HepG2 (cell line): ENCODE data around the gene HACE1. TPM values are rescaled to one million over a fixed set of nuclear protein-coding genes. Genes with fewer than 3 reads are reported as not detected.

Source experiments
- HIVEP1 ChIP-seq: sonication (generic); formaldehyde crosslinking; IDR thresholded peaks from 2 replicates; pipeline ENCODE4 v1.4.0; 2020; ENCODE audit warnings: mild to moderate bottlenecking, missing genetic modification reagents
- KDM2A ChIP-seq: sonication (generic); formaldehyde crosslinking; IDR thresholded peaks from 2 replicates; pipeline ENCODE4 v1.4.0; 2020; ENCODE audit warnings: low read depth, missing genetic modification reagents, borderline replicate concordance
- MAZ ChIP-seq, 2 experiments: sonication (generic) in 1 of 2; formaldehyde crosslinking in 1 of 2; IDR thresholded peaks; 2 replicates each; pipeline versions ENCODE4 v1.5.0 to v1.6.1; 2012 to 2020; ENCODE audit warnings: low read depth in 2 of 2, mild to moderate bottlenecking in 2 of 2, borderline replicate concordance in 1 of 2, improper control_type of control experiment in 1 of 2, low read length in 1 of 2, missing genetic modification reagents in 1 of 2, moderate library complexity in 1 of 2
- MNT ChIP-seq: fragments of 450-650 bp; IDR thresholded peaks from 2 replicates; pipeline ENCODE4 v1.6.1; 2016
- REPIN1 ChIP-seq: sonication (generic); formaldehyde crosslinking; IDR thresholded peaks from 2 replicates; pipeline ENCODE4 v1.8.0; 2022; ENCODE audit warnings: missing genetic modification reagents, low read depth, mild to moderate bottlenecking, borderline replicate concordance
- SMC3 ChIP-seq: IDR thresholded peaks from 2 replicates; pipeline ENCODE4 v1.6.1; 2011; ENCODE audit warnings: low read length, improper control_type of control experiment
- SOX13 ChIP-seq, 3 experiments: fragments of 450-650 bp in 1 of 3; sonication (generic) in 1 of 3; formaldehyde crosslinking in 1 of 3; IDR thresholded peaks in 2 of 3; conservative IDR thresholded peaks in 1 of 3; 2 replicates each; pipeline versions ENCODE4 v1.5.0 to v1.6.1; 2016 to 2020; ENCODE audit warnings: antibody characterized with exemption in 1 of 3, mild to moderate bottlenecking in 1 of 3, missing compliant biosample characterization in 1 of 3, missing genetic modification reagents in 1 of 3, moderate library complexity in 1 of 3
- SOX6 ChIP-seq, 2 experiments: fragments of 450-650 bp in 1 of 2; sonication (generic) in 1 of 2; formaldehyde crosslinking in 1 of 2; IDR thresholded peaks; 2 replicates each; pipeline versions ENCODE4 v1.4.0 to v1.6.1; 2017 to 2020; ENCODE audit warnings: antibody characterized with exemption in 1 of 2, mild to moderate bottlenecking in 1 of 2, missing genetic modification reagents in 1 of 2
- STAG1 ChIP-seq: sonication (generic); formaldehyde crosslinking; IDR thresholded peaks from 2 replicates; pipeline ENCODE4 v1.4.0; 2020; ENCODE audit warnings: missing genetic modification reagents
- STAT6 ChIP-seq: sonication (generic); formaldehyde crosslinking; IDR thresholded peaks from 2 replicates; pipeline ENCODE4 v1.4.0; 2020; ENCODE audit warnings: missing genetic modification reagents, mild to moderate bottlenecking, borderline replicate concordance
- ZBTB34 ChIP-seq: sonication (generic); formaldehyde crosslinking; IDR thresholded peaks from 2 replicates; pipeline ENCODE4 v1.8.0; 2022; ENCODE audit warnings: mild to moderate bottlenecking, missing genetic modification reagents
- ZBTB43 ChIP-seq: sonication (generic); formaldehyde crosslinking; conservative IDR thresholded peaks from 2 replicates; pipeline ENCODE4 v1.4.0; 2020; ENCODE audit warnings: missing genetic modification reagents
- polyA plus RNA-seq, 8 experiments: library from polyadenylated mRNA; depleted of rRNA in 3 of 8; stranded (reverse) in 7 of 8; unstranded in 1 of 8; fragments of >200 nt; fragmentation: Illumina TruSeq in 4 of 8; extraction: Trizol in 4 of 8; gene quantifications; 2 replicates each; pipeline versions ENCODE4 v1.2.1 to v1.2.3, GENCODE V29; 2011 to 2016; ENCODE audit warnings: low read depth in 4 of 8, missing spikeins in 1 of 8, mixed read lengths in 1 of 8; ENCODE audit not compliant: insufficient read depth in 1 of 8
- total RNA-seq, 5 experiments: library from RNA; depleted of rRNA; stranded (reverse); fragments of >200 nt; fragmentation: Illumina TruSeq; extraction: Trizol; gene quantifications; 2 replicates each; pipeline ENCODE4 v1.2.3, GENCODE V29; 2016; ENCODE audit warnings: low read depth in 1 of 5
- TF ChIP-seq, protein P1 (sequence below), 2 experiments: sonication (generic) in 1 of 2; formaldehyde crosslinking in 1 of 2; IDR thresholded peaks; 2 replicates each; pipeline versions ENCODE4 v1.4.0 to v1.6.1; 2018 to 2020; ENCODE audit warnings: missing genetic modification reagents in 2 of 2, borderline replicate concordance in 1 of 2, low read depth in 1 of 2, mild to moderate bottlenecking in 1 of 2, missing biosample characterization in 1 of 2
- TF ChIP-seq, protein P2 (sequence below): sonication (generic); formaldehyde crosslinking; IDR thresholded peaks from 2 replicates; pipeline ENCODE4 v1.5.0; 2020; ENCODE audit warnings: missing genetic modification reagents

HACE1 gene
- total and polyA plus RNA-seq, 2 of the 13 experiments (the other 11 are each of a cell fraction or from before 2014, with no cell fraction given) = 8.9 to 11.4 TPM

GRCh38 chr6:104682722-104683643 is 176.7 kb downstream of the HACE1 start (continued):
- TF ChIP-seq, protein P1, sequence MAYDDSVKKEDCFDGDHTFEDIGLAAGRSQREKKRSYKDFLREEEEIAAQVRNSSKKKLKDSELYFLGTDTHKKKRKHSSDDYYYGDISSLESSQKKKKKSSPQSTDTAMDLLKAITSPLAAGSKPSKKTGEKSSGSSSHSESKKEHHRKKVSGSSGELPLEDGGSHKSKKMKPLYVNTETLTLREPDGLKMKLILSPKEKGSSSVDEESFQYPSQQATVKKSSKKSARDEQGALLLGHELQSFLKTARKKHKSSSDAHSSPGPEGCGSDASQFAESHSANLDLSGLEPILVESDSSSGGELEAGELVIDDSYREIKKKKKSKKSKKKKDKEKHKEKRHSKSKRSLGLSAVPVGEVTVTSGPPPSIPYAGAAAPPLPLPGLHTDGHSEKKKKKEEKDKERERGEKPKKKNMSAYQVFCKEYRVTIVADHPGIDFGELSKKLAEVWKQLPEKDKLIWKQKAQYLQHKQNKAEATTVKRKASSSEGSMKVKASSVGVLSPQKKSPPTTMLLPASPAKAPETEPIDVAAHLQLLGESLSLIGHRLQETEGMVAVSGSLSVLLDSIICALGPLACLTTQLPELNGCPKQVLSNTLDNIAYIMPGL (CRISPR knock-in tag; IDR thresholded peaks at IDR 0.05; ENCODE audit: borderline replicate concordance in 1 of 2, low read depth in 1 of 2) = 0 out of 4 replicates have a peak, but pooled peaks of 1 of the 2 experiments have one; percentile 27
- TF ChIP-seq MAZ (IDR thresholded peaks at IDR 0.05; ENCODE audit: borderline replicate concordance, low read depth, low read length) = no peak
- TF ChIP-seq MAZ (CRISPR knock-in tag; IDR thresholded peaks at IDR 0.05; ENCODE audit: low read depth) = no peak
- TF ChIP-seq SMC3 = peak; percentile 79
- no peak for TF ChIP-seq STAT6 (CRISPR knock-in tag)
- TF ChIP-seq REPIN1 = peak; percentile 77; the same call in 1 of the 2 replicates
- TF ChIP-seq ZBTB34 (CRISPR knock-in tag) = no peak
- no peak for TF ChIP-seq SOX6 (IDR thresholded peaks at IDR 0.05)
- TF ChIP-seq SOX6 (CRISPR knock-in tag; IDR thresholded peaks at IDR 0.05) = peak; percentile 10; the same call in 1 of the 2 replicates
- peak; percentile 73 for TF ChIP-seq STAG1 (CRISPR knock-in tag)
- TF ChIP-seq SOX13 (IDR thresholded peaks at IDR 0.05) = no peak
- TF ChIP-seq SOX13 (CRISPR knock-in tag; conservative IDR thresholded peaks at IDR 0.05 in 1 of 2, IDR thresholded peaks at IDR 0.05 in 1 of 2) = peak in 1 of 2 experiments; percentile 35; a peak in 1 of 4 replicates
- TF ChIP-seq, protein P2, sequence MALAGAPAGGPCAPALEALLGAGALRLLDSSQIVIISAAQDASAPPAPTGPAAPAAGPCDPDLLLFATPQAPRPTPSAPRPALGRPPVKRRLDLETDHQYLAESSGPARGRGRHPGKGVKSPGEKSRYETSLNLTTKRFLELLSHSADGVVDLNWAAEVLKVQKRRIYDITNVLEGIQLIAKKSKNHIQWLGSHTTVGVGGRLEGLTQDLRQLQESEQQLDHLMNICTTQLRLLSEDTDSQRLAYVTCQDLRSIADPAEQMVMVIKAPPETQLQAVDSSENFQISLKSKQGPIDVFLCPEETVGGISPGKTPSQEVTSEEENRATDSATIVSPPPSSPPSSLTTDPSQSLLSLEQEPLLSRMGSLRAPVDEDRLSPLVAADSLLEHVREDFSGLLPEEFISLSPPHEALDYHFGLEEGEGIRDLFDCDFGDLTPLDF = no peak
- TF ChIP-seq KDM2A = peak; percentile 67; the same call in 1 of the 2 replicates
- no peak for TF ChIP-seq ZBTB43
- TF ChIP-seq HIVEP1 (CRISPR knock-in tag) = no peak
- TF ChIP-seq MNT = no peak
